ENCODE results near the gene YEATS4. TPM values are rescaled to one million over a fixed set of nuclear protein-coding genes. Genes with fewer than 3 reads are reported as not detected.

The YEATS4 gene
- total and polyA plus RNA-seq, 10 donors = 11.3 to 36.5 (median 16.3) TPM

DNA sequence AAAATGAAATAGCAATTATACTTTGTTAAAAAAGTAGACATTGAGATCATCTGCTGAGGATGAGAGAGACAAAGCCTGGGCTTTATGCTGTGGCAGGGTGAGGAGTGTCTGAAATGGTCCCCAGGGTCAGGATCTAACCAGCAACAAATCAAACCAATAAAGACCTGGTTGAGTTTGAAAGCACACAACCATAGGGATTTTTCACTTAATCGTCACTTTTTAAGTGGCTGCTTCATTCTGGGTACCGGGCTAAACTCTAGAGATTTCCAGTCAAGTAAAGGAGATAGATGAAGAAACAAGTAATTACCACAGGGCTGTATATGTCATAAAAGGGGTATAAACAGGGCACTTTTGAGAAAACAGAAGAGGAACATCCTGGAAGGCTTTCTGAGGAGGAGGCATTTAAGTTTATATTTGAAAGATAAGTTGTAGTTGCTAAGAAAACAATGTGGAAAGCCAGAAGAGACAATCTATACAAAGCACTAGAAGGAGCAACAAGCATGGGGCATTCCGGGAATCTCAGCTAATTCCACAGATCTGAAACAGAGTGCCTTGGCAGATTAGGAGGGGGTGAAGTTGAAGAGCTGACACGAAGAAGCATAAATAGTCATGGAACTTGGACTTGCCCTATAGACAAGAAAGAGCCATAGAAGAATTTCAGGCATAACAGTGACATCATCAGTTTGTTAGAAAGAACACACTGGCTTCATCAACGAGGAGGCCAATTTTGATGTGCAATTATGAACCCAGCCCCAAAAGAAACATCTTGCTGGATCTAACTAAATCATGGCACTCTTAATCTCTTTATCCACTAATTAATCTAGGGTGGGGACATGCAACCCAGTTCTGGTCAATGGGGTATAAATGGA lies 63.7 kb downstream of the YEATS4 start:
- DNase-seq = no peak
- TF ChIP-seq, protein P1, sequence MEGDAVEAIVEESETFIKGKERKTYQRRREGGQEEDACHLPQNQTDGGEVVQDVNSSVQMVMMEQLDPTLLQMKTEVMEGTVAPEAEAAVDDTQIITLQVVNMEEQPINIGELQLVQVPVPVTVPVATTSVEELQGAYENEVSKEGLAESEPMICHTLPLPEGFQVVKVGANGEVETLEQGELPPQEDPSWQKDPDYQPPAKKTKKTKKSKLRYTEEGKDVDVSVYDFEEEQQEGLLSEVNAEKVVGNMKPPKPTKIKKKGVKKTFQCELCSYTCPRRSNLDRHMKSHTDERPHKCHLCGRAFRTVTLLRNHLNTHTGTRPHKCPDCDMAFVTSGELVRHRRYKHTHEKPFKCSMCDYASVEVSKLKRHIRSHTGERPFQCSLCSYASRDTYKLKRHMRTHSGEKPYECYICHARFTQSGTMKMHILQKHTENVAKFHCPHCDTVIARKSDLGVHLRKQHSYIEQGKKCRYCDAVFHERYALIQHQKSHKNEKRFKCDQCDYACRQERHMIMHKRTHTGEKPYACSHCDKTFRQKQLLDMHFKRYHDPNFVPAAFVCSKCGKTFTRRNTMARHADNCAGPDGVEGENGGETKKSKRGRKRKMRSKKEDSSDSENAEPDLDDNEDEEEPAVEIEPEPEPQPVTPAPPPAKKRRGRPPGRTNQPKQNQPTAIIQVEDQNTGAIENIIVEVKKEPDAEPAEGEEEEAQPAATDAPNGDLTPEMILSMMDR (IDR thresholded peaks at IDR 0.05 in 8 of 11, conservative IDR thresholded peaks at IDR 0.05 in 3 of 11) = no peak
- TF ChIP-seq POLR2AphosphoS5 (IDR thresholded peaks at IDR 0.05) = no peak
- TF ChIP-seq POLR2A (IDR thresholded peaks at IDR 0.05) = no peak
- no peak overlapping the region for H3K27ac ChIP-seq
- WGBS, 5 donors = 88 to 97% (median 91%) methylated on average over 5 of the region's 5 CpGs
- H3K36me3 ChIP-seq = no peaks in the 10 kb centered on the region
- intact Hi-C loops (cut with DNase I; ENCODE audit: low total_unique reads) = no loop called here
- no peaks in the 10 kb centered on the region for H3K4me1 ChIP-seq
- no peaks in the 10 kb centered on the region for H3K27me3 ChIP-seq (replicated peaks in 1 of 7)
- no peak overlapping the region for H3K4me3 ChIP-seq
- H3K9me3 ChIP-seq = no peaks in the 10 kb centered on the region

DNA sequence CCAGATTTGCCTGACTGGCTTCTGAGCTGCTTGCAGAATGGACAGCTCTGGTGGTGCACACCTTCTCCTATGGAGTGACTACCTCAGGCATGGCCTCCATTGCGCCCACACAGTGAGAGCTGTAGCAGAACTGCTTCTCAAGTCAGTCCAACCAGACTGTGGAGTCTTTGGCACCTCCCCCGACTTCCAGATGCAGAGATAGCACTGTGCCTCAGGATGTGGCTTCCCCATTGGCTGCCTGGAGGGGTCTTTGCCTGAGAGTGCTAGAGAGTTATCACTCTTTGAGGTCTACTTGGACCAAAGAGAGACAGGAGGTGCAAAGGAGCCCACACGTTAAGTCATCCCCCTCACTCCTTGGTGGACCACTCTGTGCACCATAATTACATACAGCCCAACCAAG lies 65.9 kb downstream of the YEATS4 start:
- no peaks in the 10 kb centered on the region for H3K27me3 ChIP-seq (replicated peaks in 1 of 7)
- H3K4me1 ChIP-seq = no peaks in the 10 kb centered on the region
- TF ChIP-seq POLR2AphosphoS5 (IDR thresholded peaks at IDR 0.05) = no peak
- no peak for TF ChIP-seq POLR2A (IDR thresholded peaks at IDR 0.05)
- TF ChIP-seq, protein P1 (IDR thresholded peaks at IDR 0.05 in 8 of 11, conservative IDR thresholded peaks at IDR 0.05 in 3 of 11) = no peak
- H3K4me3 ChIP-seq = no peak overlapping the region
- no peaks in the 10 kb centered on the region for H3K36me3 ChIP-seq
- no peak for DNase-seq
- WGBS, 5 donors = 81 to 92% (median 83%) methylated on average over 3 of the region's 3 CpGs
- intact Hi-C loops (cut with DNase I; ENCODE audit: low total_unique reads) = no loop called here
- no peaks in the 10 kb centered on the region for H3K9me3 ChIP-seq
- H3K27ac ChIP-seq = no peak overlapping the region

DNA sequence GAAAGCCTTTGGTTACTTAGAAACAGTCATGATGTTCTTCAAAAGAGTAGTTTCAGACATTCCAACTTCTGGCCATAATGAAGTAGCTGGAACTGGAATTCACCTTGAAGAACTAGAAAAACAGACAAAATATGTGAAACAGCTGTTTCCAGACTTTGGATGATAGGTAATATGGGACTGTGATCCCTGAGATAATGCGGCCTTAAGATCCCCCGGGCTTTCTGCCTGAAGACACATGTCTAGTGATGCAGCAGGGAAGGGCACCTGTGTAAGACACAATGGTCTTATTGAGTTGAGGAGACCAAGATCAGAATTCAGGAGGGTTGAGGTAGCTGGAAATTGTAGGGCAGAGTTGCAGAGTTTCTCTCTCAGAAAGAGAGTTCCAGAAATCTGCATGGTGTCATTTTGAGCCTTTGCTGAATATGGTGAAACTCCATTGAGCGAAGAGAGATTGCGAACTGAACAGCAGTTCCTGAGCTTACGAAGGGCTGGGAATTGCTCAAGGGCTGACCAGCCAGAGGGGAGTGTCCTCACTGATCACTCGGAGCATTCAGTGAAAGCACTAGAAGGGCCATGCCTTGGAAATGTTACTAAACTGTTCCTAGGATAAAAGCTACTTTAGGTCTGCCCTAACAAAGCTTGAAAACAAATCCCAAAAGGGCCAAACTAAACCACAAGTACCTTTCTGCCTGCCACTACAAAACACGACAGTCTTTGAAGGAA lies 69.0 kb downstream of the YEATS4 start:
- 66 to 89% (median 87%) methylated on average over 7 of the region's 7 CpGs for WGBS, 5 donors
- Histone ChIP-seq H3K27me3 (replicated peaks in 1 of 7) (no peaks in the 10 kb centered on the region), H3K36me3 (no peaks in the 10 kb centered on the region), H3K27ac (no peak overlapping the region), H3K4me3 (no peak overlapping the region), H3K4me1 (no peaks in the 10 kb centered on the region), H3K9me3 (no peaks in the 10 kb centered on the region)
- DNase-seq = no peak
- TF ChIP-seq POLR2AphosphoS5 (IDR thresholded peaks at IDR 0.05) = no peak
- TF ChIP-seq, protein P1 (IDR thresholded peaks at IDR 0.05 in 8 of 11, conservative IDR thresholded peaks at IDR 0.05 in 3 of 11) = no peak
- TF ChIP-seq POLR2A (IDR thresholded peaks at IDR 0.05) = no peak
- intact Hi-C loops (cut with DNase I; ENCODE audit: low total_unique reads) = no loop called here
